DOHH2 (cell line): ENCODE data around the gene FARS2.

Experiments used
- CTCF ChIP-seq: fragments of 200-600 bp; sonication (generic); IDR thresholded peaks from one replicate; pipeline ENCODE4 v1.5.1; 2014; ENCODE audit warnings: antibody characterized with exemption, mild to moderate bottlenecking, low read depth, low read length; ENCODE audit not compliant: poor library complexity, severe bottlenecking
- EZH2phosphoT487 ChIP-seq: fragments of 200-600 bp; sonication (generic); IDR thresholded peaks from 2 replicates; pipeline ENCODE4 v1.6.1; 2017; ENCODE audit warnings: borderline replicate concordance, mild to moderate bottlenecking, antibody characterized with exemption, low read length, moderate library complexity, mixed read lengths

GRCh38 chr6:5730585-5731263 is 469.4 kb downstream of the FARS2 start:
- TF ChIP-seq CTCF (no peak), EZH2phosphoT487 (no peak)
